ENCODE data around the gene PRDM10.

- peak; percentile 35 for TF ChIP-seq CTCF (conservative IDR thresholded peaks at IDR 0.05)
- TF ChIP-seq ZFX (IDR thresholded peaks at IDR 0.05): peak; percentile 24; the same call in 1 of the 2 replicates
Measured at GRCh38 chr11:129895126-129896041, 107.3 kb downstream of the PRDM10 start, which contains the start of gene NFRKB.
